ENCODE measurements around the gene CARHSP1.

DNA sequence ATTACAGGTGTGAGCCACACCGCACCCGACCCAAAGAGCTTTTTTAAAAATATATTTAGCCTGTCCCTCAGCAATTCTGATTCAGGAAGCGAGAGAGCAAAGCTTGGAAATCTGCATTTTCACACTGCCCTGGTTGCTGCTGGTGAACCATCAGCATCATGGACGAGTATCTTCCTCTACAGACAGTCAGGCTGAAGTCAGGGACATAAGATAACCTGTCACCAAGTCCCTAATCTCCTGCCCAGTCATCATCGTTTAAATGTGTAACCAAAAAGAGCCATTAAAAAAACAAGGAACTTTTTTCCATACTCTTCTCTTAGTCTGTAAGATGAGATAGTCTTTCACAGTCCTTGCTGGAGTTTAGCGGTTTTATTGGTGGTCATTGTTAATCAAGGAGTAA, 64.5 kb downstream of the CARHSP1 start:
- TF ChIP-seq, protein P1, sequence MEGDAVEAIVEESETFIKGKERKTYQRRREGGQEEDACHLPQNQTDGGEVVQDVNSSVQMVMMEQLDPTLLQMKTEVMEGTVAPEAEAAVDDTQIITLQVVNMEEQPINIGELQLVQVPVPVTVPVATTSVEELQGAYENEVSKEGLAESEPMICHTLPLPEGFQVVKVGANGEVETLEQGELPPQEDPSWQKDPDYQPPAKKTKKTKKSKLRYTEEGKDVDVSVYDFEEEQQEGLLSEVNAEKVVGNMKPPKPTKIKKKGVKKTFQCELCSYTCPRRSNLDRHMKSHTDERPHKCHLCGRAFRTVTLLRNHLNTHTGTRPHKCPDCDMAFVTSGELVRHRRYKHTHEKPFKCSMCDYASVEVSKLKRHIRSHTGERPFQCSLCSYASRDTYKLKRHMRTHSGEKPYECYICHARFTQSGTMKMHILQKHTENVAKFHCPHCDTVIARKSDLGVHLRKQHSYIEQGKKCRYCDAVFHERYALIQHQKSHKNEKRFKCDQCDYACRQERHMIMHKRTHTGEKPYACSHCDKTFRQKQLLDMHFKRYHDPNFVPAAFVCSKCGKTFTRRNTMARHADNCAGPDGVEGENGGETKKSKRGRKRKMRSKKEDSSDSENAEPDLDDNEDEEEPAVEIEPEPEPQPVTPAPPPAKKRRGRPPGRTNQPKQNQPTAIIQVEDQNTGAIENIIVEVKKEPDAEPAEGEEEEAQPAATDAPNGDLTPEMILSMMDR (IDR thresholded peaks at IDR 0.05): no peak
- no peak for TF ChIP-seq POLR2A (IDR thresholded peaks at IDR 0.05)
